HepG2 (cell line): ENCODE results near the gene RASA1. TPM values are rescaled to one million over a fixed set of nuclear protein-coding genes. Genes with fewer than 3 reads are reported as not detected.

Source experiments
- ATAC-seq: fragments of 200-7000 bp; cut with Tn5 transposase; 3 replicates; pipeline ENCODE4 v1.9.1; 2020; ENCODE audit warnings: mild to moderate bottlenecking, moderate library complexity
- BruUV-seq: library from RNA; stranded (reverse); fragments of 400-500 nt; replicated peaks from 2 replicates; lab custom pipeline; 2021; lab: Mats Ljungman, UMichigan
- CTCF ChIA-PET: fragments of 300-600 bp; formaldehyde crosslinking; extraction: SDS; loops from one replicate; lab custom pipeline; 2021; ENCODE audit warnings: low total read pairs, inconsistent platforms, low intra/inter-chr PET ratio; lab: Yijun Ruan, JAX
- POLR2A ChIA-PET: fragments of 350-600 bp; sonication (Branson Sonifier 250); formaldehyde crosslinking; loops from one replicate; lab custom pipeline; 2020; ENCODE audit warnings: antibody characterized with exemption, inconsistent platforms; lab: Yijun Ruan, JAX
- DNase-seq: peaks from one replicate; pipeline ENCODE4 v3.0.0-alpha.2; 2015; ENCODE audit warnings: low spot score
- FAIRE-seq: peaks from 3 replicates; lab custom pipeline; 2011; peaks lifted over from hg19 to GRCh38; lab: Jason Lieb, UNC
- H2AFZ ChIP-seq: one replicate; pipeline ENCODE4 v1.6.1; 2011; ENCODE audit warnings: low read length, inconsistent platforms
- H3K27ac ChIP-seq: fragments of 300-600 bp; 3 replicates; pipeline ENCODE4 v1.8.0; 2011; ENCODE audit warnings: mixed run types, mild to moderate bottlenecking, mixed read lengths, low read length, inconsistent platforms; ENCODE audit not compliant: insufficient read depth; ENCODE audit errors: extremely low read length
- H3K27me3 ChIP-seq, 2 experiments: fragments of 200-600 bp in 1 of 2; 2 replicates in 1 of 2; 3 replicates in 1 of 2; pipeline versions ENCODE4 v1.6.0 to v1.8.0; 2011; ENCODE audit warnings: low read length in 2 of 2, mild to moderate bottlenecking in 2 of 2, moderate library complexity in 2 of 2, inconsistent platforms in 1 of 2; ENCODE audit not compliant: insufficient read depth in 2 of 2, control insufficient read depth in 1 of 2
- H3K36me3 ChIP-seq, 2 experiments: fragments of 200-600 bp in 1 of 2; replicated peaks in 1 of 2; 2 replicates in 1 of 2; 3 replicates in 1 of 2; pipeline versions ENCODE4 v1.5.1 to v1.8.0; 2011; ENCODE audit warnings: low read length in 2 of 2, inconsistent platforms in 1 of 2; ENCODE audit not compliant: insufficient read depth in 2 of 2, control insufficient read depth in 1 of 2
- H3K4me1 ChIP-seq: 2 replicates; pipeline ENCODE4 v1.5.1; 2012; ENCODE audit warnings: low read length, inconsistent platforms; ENCODE audit not compliant: insufficient read depth
- H3K4me2 ChIP-seq: 2 replicates; pipeline ENCODE4 v1.6.0; 2011; ENCODE audit warnings: low read depth, low read length, inconsistent platforms
- H3K4me3 ChIP-seq, 3 experiments: fragments of 200-600 bp in 1 of 3; sonication (generic), shearing (Covaris generic) in 1 of 3; replicated peaks in 1 of 3; 2 replicates each; pipeline ENCODE4 v1.5.1; 2011 to 2016; ENCODE audit warnings: low read length in 3 of 3, inconsistent platforms in 2 of 3, low read depth in 2 of 3, mild to moderate bottlenecking in 2 of 3, control low read depth in 1 of 3, mixed read lengths in 1 of 3; ENCODE audit not compliant: insufficient read depth in 1 of 3
- H3K79me2 ChIP-seq: one replicate; pipeline ENCODE4 v1.6.1; 2011; ENCODE audit warnings: low read length, inconsistent platforms; ENCODE audit not compliant: insufficient read depth
- H3K9ac ChIP-seq: 2 replicates; pipeline ENCODE4 v1.6.0; 2011; ENCODE audit warnings: mild to moderate bottlenecking, low read depth, low read length, inconsistent platforms; ENCODE audit not compliant: insufficient read depth
- H3K9me3 ChIP-seq: 2 replicates; pipeline ENCODE4 v1.5.1; 2012; ENCODE audit warnings: mild to moderate bottlenecking, low read length
- H4K20me1 ChIP-seq: 2 replicates; pipeline ENCODE4 v1.6.0; 2011; ENCODE audit warnings: inconsistent platforms, mild to moderate bottlenecking, low read length, moderate library complexity; ENCODE audit not compliant: insufficient read depth
- ATF1 ChIP-seq: IDR thresholded peaks from 2 replicates; pipeline ENCODE4 v1.6.1; 2016; ENCODE audit warnings: mild to moderate bottlenecking, control low read depth
- DDIT3 ChIP-seq: sonication (generic); formaldehyde crosslinking; IDR thresholded peaks from 2 replicates; pipeline ENCODE4 v1.4.0; 2020; ENCODE audit warnings: mild to moderate bottlenecking, missing genetic modification reagents
- EEA1 ChIP-seq: sonication (generic); formaldehyde crosslinking; IDR thresholded peaks from 2 replicates; pipeline ENCODE4 v1.5.1; 2020; ENCODE audit warnings: mild to moderate bottlenecking, missing genetic modification reagents, borderline replicate concordance
- GMEB2 ChIP-seq: IDR thresholded peaks from 2 replicates; pipeline ENCODE4 v1.6.1; 2016; ENCODE audit warnings: missing biosample characterization, missing genetic modification reagents, low read depth
- HMGA1 ChIP-seq: sonication (generic); formaldehyde crosslinking; conservative IDR thresholded peaks from 2 replicates; pipeline ENCODE4 v1.4.0; 2020; ENCODE audit warnings: missing genetic modification reagents
- KDM6A ChIP-seq: IDR thresholded peaks from 2 replicates; pipeline ENCODE4 v1.6.1; 2016; ENCODE audit warnings: low read depth
- RFX1 ChIP-seq: fragments of 450-650 bp; IDR thresholded peaks from 2 replicates; pipeline ENCODE4 v1.6.1; 2017
- ZBTB7A ChIP-seq: sonication (generic); formaldehyde crosslinking; IDR thresholded peaks from 2 replicates; pipeline ENCODE4 v1.8.0; 2022; ENCODE audit warnings: mild to moderate bottlenecking, missing genetic modification reagents
- ZKSCAN5 ChIP-seq: sonication (generic); formaldehyde crosslinking; IDR thresholded peaks from 2 replicates; pipeline ENCODE4 v1.5.1; 2020; ENCODE audit warnings: mild to moderate bottlenecking, missing genetic modification reagents
- ZNF260 ChIP-seq: sonication (generic); formaldehyde crosslinking; IDR thresholded peaks from 2 replicates; pipeline ENCODE4 v1.4.0; 2020; ENCODE audit warnings: missing genetic modification reagents, low read depth, mild to moderate bottlenecking, borderline replicate concordance
- ZNF33B ChIP-seq: sonication (generic); formaldehyde crosslinking; IDR thresholded peaks from 2 replicates; pipeline ENCODE4 v1.5.1; 2020; ENCODE audit warnings: mild to moderate bottlenecking, missing genetic modification reagents
- ZNF646 ChIP-seq: sonication (generic); formaldehyde crosslinking; IDR thresholded peaks from 2 replicates; pipeline ENCODE4 v1.9.0; 2021; ENCODE audit warnings: mild to moderate bottlenecking, missing genetic modification reagents
- WGBS: methylation state at CpG from one replicate; pipeline ENCODE4 v1.1.6; 2017; ENCODE audit warnings: low lambda C conversion rate; 5-methylcytosine and 5-hydroxymethylcytosine counted together
- in situ Hi-C: cut with HindIII; loops from 2 replicates; pipeline ENCODE4 v1.10.0; 2017; ENCODE audit warnings: low pct_unique_long_range_greater_than_20kb; ENCODE audit not compliant: extremely low pct_ligation_motif_present
- intact Hi-C: fragments of 100-400 bp; cut with micrococcal nuclease; formaldehyde crosslinking; loops from one replicate; pipeline ENCODE4 v1.10.0; 2022; ENCODE audit not compliant: unreplicated experiment
- polyA plus RNA-seq, 8 experiments: library from polyadenylated mRNA; depleted of rRNA in 3 of 8; stranded (reverse) in 7 of 8; unstranded in 1 of 8; fragments of >200 nt; fragmentation: Illumina TruSeq in 4 of 8; extraction: Trizol in 4 of 8; gene quantifications; 2 replicates each; pipeline versions ENCODE4 v1.2.1 to v1.2.3, GENCODE V29; 2011 to 2016; ENCODE audit warnings: low read depth in 4 of 8, missing spikeins in 1 of 8, mixed read lengths in 1 of 8; ENCODE audit not compliant: insufficient read depth in 1 of 8
- total RNA-seq, 5 experiments: library from RNA; depleted of rRNA; stranded (reverse); fragments of >200 nt; fragmentation: Illumina TruSeq; extraction: Trizol; gene quantifications; 2 replicates each; pipeline ENCODE4 v1.2.3, GENCODE V29; 2016; ENCODE audit warnings: low read depth in 1 of 5
- TF ChIP-seq, protein P1 (sequence below): IDR thresholded peaks from 2 replicates; pipeline ENCODE4 v1.6.1; 2016; ENCODE audit warnings: mild to moderate bottlenecking, missing biosample characterization, missing genetic modification reagents
- TF ChIP-seq, protein P2 (sequence below): sonication (generic); formaldehyde crosslinking; IDR thresholded peaks from 2 replicates; pipeline ENCODE4 v1.4.0; 2020; ENCODE audit warnings: mild to moderate bottlenecking, low read depth, missing genetic modification reagents

The RASA1 gene
- total and polyA plus RNA-seq, 2 of the 13 experiments (the other 11 are each of a cell fraction or from before 2014, with no cell fraction given), result 19.5 to 20.5 TPM

GRCh38 chr5:87233143-87233542 lies 34.5 kb upstream of the RASA1 start:
- no peak for ATAC-seq
- DNase-seq, result no peak
- no TSS peak for BruUV-seq
- Histone ChIP-seq H3K4me1 (no peaks in the 10 kb centered on the region), H2AFZ (no peak overlapping the region), H3K4me2 (no peak overlapping the region), H3K27me3 (no peaks in the 10 kb centered on the region), H3K4me3 (no peak overlapping the region), H3K36me3 (no peaks in the 10 kb centered on the region), H3K79me2 (no peaks in the 10 kb centered on the region), H3K9me3 (no peaks in the 10 kb centered on the region), H4K20me1 (no peaks in the 10 kb centered on the region), H3K9ac (no peak overlapping the region), H3K27ac (no peak overlapping the region)
- intact Hi-C loops (no loop called here), in situ Hi-C loops (no loop called here)
- WGBS, result 57% methylated on average over 2 of the region's 2 CpGs
- ChIA-PET POLR2A (no interaction called here), CTCF (no interaction called here)
- TF ChIP-seq ATF1 (CRISPR knock-in tag), result no peak
- no peak for TF ChIP-seq HMGA1 (CRISPR knock-in tag)
- no peak for TF ChIP-seq ZBTB7A
- TF ChIP-seq, protein P1, sequence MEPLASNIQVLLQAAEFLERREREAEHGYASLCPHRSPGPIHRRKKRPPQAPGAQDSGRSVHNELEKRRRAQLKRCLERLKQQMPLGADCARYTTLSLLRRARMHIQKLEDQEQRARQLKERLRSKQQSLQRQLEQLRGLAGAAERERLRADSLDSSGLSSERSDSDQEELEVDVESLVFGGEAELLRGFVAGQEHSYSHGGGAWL, result no peak
- no peak for TF ChIP-seq ZKSCAN5 (CRISPR knock-in tag)
- no peak for TF ChIP-seq RFX1
- TF ChIP-seq ZNF260, result no peak
- TF ChIP-seq ZNF646 (CRISPR knock-in tag), result no peak
- no peak for TF ChIP-seq KDM6A (CRISPR knock-in tag)
- TF ChIP-seq EEA1 (CRISPR knock-in tag), result no peak
- TF ChIP-seq GMEB2 (CRISPR knock-in tag), result no peak
- no peak for TF ChIP-seq ZNF33B
- TF ChIP-seq DDIT3 (CRISPR knock-in tag), result no peak
- TF ChIP-seq, protein P2, sequence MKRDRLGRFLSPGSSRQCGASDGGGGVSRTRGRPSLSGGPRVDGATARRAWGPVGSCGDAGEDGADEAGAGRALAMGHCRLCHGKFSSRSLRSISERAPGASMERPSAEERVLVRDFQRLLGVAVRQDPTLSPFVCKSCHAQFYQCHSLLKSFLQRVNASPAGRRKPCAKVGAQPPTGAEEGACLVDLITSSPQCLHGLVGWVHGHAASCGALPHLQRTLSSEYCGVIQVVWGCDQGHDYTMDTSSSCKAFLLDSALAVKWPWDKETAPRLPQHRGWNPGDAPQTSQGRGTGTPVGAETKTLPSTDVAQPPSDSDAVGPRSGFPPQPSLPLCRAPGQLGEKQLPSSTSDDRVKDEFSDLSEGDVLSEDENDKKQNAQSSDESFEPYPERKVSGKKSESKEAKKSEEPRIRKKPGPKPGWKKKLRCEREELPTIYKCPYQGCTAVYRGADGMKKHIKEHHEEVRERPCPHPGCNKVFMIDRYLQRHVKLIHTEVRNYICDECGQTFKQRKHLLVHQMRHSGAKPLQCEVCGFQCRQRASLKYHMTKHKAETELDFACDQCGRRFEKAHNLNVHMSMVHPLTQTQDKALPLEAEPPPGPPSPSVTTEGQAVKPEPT, result no peak
- no peak for FAIRE-seq
